GM18858 (cell line): ENCODE results near the gene OR4D2.
"Not testable (repeated sequence)": the region's sequence is repeated elsewhere in the genome, so short reads cannot be mapped to it uniquely, and the experiment has no call there.

Experiments used
- ATAC-seq: cut with Tn5 transposase; IDR thresholded peaks from one replicate; pipeline ENCODE4 v1.9.1; 2021; ENCODE audit not compliant: unreplicated experiment

Gene OR4D2

DNA sequence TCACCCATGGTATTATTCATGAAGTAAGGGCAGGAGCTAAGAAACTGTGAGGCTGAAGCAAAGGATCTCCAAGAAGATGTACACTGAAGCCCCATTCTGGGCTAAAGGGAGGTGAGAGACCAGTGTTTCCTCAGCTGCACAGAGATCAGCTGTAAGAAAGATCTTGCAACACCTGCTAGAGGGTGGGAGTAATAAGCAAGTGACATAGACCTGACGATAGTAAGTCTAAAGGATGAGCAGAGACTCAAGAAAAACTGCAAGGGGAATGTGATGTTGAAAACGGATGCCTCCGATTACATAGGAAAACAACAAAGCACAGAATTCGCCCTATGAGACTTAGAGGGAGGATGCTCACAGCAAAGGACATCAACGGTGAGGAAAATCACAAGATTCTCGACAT lies at the start of gene OR4D2:
OR4D2 (plus strand) TSS at position 301 of the 400 bp plus-strand sequence. CDS start 2,674 bp downstream, outside the sequence.
- no peak for ATAC-seq

DNA sequence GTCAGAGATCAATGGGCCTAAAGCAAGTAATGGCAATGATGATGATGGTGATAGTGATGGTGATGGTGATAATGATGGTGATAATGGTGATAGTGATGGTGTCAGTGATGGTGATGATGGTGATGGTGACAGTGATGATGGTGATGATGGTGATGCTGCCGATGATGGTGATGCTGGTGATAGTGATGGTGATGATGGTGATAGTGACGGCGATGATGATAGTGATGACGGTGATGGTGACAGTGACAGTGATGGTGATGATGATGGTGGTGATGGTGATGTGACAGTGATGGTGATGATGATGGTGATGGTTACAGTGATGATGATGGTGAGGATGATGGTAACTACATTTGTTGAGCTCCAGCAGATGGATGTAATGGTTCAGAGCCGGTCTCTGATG lies 49.4 kb upstream of the OR4D2 start:
- ATAC-seq, result no peak

DNA sequence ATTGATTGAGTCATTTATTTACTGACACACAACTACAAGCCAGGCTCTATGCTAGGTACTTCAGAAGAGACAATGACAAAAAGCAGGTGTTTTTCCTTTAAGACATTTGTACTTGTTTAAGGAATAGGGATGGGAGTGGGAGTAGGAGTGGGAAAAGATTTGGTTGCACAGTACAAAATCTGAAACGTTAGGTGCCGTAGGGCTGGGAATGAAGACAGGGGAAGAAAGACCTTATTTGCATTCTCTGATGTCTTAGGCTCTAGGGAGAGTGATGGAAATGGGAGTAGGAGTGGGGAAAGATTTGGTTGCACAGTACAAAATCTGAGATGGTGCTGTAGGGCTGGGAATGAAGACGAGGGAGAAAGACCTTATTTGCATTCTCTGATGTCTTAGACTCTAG lies 47.3 kb upstream of the OR4D2 start:
- no peak for ATAC-seq

DNA sequence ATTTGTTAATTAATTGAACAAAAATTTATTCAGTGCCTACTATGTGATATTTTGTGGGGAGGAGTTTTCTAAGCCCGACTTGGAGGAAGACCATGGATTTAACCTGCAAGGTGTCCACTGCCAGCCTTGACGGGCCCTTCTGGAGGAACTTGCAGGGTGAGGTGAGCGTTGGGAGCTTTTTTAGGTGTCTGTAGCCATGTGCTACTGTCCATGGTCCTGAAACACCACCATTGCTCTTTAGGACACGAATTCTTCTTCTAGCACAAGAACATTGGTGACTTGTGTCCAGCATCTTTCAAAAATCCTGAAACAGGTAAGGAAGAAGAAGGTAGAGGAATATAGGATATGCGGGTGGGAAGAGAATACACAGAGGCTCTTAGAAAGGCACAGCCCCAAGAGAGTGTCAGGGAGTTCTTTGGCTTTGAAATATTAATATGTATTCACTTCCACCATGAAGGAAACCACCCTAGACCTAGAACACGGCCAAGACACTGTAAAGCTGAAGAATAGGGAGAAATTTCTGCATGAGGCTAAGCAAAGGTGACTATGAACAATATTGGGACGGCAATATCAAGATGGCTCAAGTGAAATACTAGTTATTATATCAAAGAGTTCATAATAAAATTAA lies 46.5 kb upstream of the OR4D2 start:
- ATAC-seq, result no peak

DNA sequence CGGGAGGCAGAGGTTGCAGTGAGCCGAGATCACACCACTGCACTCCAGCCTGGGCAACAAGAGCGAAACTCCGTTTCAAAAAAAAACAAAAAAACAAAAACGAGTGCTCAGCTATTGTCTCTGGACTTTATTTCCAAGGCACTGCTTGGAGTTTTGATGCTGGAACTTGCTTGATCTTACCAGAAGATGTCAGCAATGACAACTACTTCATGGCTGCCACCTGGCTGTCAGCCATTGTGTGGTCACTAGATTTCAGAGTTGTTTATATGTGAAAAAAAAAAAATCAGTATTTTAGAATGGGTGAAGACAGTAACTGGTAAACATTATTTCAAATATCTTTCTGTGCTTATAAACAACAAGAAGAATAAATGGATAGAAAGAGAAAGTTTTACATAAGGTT lies 44.9 kb upstream of the OR4D2 start:
- no peak for ATAC-seq

DNA sequence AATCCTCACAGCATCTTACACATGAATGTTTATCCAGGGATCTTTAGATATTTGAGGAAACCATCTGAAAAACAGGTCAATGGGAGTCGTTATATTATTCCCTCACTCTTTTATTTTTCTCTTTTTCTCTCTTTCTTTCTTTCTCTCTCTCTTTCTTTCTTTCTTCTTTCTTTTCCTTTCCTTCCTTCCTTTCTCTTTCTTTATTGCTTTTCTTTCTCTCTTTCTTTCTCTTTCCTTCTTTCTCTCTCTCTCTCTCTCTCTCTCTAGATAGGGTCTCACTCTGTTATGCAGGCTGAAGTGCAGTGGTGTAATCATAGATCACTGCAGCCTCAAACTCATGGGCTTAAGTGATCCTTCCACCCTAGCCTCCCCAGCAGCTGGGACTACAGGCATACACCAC lies 38.9 kb upstream of the OR4D2 start:
- no peak for ATAC-seq

DNA sequence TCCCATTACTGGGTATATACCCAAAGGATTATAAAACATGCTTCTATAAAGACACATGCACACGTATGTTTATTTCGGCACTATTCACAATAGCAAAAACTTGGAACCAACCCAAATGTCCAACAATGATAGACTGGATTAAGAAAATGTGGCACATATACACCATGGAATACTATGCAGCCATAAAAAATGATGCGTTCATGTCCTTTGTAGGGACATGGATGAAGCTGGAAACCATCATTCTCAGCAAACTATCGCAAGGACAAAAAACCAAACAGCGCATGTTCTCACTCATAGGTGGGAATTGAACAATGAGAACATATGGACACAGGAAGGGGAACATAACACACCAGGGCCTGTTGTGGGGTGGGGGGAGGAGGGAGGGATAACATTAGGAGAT lies 34.1 kb upstream of the OR4D2 start:
- ATAC-seq, result not testable (repeated sequence)

DNA sequence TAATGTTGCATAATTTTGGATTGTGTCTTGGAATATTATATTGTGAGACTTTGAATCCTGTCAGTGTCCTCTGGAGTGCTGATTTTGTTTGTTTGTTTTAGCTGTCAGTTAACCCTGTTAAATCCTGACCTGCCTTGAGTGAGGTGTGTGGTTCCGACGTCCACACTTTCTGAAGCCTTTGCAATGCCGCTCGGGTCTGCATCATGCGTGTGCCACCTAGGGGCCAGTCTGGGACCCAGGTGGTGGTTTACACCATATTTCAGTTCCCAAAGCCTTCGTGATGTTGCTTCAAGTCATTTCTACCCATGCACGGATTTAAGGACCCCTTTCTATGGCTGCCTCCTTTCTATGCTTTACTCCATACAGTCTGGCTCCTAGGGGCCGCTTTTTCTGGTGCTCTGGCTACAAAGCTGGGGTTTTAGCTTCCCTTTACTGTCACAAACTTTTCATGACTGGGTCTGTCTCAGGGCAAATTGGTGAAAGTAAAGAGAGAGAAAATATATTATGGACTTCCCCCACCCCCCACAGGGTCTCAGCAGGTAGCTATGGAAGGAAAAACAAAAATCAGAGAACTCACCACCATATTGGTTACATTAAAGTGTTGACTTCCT lies 30.0 kb upstream of the OR4D2 start:
- no peak for ATAC-seq

DNA sequence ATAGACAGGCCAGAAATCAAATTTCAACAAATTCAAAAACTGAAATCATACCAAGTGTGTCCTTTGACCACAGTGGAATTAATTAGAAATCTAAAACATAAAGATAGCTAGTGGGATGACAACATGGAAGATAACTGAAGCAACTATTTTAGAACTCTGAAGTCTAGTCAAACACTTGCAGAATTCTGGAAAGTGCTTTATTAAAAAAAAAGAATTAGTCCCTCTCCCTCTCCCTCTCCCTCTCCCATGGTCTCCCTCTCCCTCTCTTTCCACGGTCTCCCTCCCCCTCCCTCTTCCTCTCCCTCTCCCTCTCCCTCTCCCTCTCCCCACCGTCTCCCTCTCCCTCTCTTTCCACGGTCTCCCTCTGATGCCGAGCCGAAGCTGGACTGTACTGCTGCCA lies 25.3 kb upstream of the OR4D2 start:
- ATAC-seq, result no peak

DNA sequence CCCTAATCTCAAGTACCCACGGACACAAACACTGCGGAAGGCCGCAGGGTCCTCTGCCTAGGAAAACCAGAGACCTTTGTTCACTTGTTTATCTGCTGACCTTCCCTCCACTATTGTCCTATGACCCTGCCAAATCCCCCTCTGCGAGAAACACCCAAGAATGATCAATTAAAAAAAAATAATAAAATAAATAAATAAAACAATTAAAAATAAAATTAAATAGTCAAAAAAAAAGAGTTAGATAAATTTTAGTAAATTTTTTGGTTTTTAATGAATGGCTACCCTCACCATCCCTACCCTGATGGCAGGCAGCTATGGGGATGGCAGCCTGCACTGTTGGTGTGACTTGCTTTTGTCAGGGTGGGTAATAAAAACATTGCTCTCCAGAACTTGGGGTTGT lies 23.4 kb upstream of the OR4D2 start:
- not testable (repeated sequence) for ATAC-seq

DNA sequence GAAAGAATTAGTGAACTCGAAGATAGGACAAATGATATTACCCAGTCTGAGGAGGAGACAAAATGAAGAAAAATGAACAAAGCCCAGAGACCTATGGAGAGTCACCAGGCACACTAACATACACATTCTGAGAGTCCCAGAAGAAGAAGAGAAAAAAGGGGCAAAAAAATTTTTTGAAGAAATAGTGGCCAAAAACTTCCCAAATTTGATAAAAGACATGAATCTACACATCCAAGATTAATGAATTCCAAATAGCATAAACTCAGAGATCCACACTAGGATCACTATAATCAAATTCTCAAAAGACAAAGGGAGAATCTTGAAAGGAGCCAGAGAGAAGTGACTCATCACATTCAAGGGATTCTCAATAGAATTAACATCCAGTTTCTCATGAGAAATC lies 22.0 kb upstream of the OR4D2 start:
- no peak for ATAC-seq

DNA sequence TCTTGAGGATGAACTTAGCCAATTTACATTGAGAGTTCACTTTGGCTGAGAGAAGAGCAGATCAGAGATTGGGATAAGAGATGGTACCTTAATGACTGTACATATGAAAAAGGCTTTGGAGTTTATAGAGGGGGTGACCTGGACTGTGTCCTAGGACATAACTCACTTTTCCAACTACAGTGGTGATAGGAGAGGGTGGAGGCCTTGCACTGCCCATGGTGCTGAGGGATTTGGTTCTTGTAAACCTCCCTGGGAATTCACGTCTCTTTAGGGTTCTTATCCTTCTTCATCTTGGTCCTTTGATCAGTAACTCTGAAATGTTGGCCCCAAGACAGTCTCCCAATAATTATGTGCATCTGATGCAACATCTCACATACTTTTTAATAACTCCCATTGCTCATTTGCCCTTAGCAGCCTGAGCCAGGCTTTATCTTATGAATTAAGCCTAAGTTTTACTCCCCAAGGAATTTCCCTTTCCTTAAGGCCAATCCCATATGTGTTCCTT lies 18.8 kb upstream of the OR4D2 start, which contains the start of gene OR4D1:
OR4D1 (plus strand) TSS at position 455 of the 505 bp plus-strand sequence. CDS start 6,770 bp downstream, outside the sequence.
- ATAC-seq, result no peak

DNA sequence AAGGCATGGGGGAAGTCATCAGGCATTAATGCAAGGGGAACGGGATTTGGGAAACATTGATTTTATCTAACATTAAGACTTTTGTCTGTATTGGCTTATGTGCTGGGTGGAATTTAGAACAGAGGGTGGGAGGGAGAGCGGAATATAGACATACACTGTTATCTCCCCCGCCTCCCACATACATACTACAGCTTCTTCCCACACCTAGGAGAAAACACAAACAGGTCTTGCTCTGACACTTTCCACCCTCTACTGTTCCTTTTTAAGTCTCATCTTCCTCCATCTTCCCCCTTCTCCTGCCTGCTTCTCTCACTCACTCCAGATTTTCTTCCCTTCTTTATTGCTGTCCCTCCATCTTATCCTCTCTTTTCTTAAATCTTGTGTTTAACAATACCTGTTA lies 18.2 kb upstream of the OR4D2 start:
- no peak for ATAC-seq

DNA sequence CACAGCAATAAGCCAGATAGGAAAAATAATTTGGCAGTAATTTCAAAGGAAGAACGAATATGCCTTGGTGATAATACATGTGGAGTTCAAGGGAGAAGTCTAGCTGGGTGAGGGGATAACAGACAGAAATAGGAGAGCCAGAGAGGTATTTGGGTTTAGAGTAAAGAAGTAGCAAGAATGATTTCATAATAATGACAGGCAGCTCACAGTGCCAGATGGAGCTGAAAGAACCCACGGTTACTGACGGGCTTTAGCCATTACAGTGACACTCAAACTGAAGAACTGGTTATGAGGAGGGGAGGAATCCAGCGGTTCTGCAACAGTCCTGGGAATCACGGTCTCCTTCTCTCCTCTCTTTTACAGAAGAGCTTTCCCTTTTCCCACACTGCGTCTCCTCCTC lies 16.4 kb upstream of the OR4D2 start:
- no peak for ATAC-seq

DNA sequence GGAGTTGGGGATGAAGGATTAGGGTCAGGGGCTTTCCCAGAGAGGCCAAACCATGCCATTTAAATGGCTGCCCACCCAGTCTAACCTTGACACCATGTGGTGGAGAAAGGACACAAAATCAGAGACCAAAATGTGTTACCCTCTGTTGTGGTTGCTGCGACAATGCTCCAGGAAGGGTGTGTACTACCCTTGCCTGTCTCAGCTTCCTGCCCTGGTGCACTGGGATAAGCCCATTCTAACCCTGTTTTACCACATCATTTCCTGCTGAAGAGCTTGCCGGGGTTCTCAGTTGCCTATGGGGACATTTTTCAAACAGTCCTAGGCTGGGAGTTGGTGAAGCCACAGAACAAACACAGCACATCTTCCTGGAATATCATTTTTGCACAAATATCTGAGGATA lies 13.7 kb upstream of the OR4D2 start:
- no peak for ATAC-seq

DNA sequence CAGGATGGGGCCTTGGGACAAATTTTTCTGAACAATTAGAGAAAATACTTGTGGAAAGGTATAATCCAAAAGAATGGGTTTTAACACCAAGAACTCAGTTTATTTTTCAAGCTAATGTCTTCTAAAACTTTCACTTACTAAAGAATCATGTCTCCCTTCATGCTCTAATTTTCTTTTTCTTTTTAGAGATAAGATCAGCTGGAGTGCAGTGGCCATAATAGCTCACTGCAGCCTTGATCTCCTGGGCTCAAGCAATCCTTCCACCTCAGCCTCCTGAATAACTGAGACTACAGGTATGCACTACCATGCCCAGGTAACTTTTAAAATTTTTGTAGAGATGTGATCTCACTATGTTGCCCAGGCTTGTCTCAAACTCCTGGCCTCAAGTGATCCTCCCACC lies 13.1 kb upstream of the OR4D2 start:
- ATAC-seq, result no peak

DNA sequence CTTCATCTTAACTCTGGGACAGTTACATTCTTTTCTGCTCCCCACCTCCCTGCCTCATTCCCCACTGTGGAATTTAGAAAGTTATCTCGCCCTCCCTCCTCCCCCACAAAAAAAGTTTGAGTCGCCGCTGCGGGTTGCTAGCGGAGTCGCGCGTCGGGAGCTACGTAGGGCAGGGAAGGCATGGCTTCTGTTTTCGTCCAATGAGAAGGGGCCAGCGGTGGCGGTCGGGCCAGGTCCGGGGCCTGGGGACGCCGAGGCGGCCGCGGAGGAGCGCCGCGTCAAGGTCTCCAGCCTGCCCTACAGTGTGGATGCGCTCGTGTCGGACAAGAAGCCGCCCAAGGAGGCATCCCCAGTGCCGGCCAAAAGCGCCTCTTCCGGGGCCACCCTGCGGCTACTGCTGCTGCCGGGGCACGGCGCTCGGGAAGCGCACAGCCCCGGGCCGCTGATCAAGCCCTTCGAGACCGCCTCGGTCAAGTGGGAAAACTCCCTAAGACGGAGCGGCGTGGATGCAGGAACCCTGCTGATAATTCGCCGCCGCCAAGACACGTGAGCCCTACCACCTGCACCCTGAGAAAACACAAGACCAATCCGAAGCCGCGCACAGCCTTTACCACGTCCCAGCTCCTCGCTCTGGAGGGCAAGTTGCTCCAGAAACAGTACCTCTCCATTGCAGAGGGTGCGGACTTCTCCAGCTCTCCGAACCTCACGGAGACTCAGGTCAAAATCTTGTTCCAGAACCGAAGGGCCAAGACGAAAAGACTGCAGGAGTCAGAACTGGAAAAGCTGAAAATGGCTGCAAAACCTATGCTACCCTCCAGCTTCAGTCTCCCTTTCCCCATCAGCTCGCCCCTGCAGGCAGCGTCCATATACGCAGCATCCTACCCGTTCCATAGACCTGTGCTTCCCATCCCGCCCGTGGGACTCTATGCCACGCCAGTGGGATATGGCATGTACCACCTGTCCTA lies 9.7 kb upstream of the OR4D2 start:
- no peak for ATAC-seq

DNA sequence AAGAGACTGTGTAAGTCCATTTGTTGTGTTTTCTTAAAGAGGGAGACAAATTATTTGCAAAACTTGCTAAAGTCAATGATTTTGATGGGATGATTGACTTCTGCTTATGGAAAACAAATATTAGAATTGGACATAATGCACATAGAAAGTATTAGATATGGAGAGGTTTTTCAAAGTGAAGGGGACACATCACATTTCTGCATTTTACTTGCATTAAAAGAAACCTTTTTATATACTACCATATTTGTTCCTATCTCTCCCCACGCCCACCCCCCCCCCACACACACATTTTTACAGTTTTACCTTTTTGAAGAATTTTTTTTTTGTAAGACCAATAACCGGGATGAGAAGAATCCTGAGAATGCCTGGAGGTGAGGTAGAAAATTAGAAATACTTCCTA lies 8.6 kb upstream of the OR4D2 start:
- no peak for ATAC-seq

DNA sequence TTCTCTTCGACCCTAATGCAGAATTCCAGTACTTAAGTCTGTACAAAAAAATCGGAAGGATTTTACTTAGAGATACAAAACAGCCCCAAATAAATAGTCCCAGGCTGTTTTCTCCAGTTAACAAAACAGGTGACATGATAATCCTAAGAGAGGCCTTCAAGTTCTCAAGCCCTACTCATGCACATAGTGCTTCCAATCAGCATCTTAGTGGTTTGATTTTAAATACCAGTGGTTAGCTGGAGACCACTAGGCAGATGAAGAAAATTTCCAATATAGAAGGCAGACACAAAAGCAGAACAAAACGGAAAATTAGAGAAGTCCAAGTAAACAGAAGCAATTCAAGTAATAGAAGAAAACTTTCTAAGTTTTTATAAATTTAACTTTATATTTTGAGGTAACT lies 5.2 kb upstream of the OR4D2 start:
- ATAC-seq, result no peak

DNA sequence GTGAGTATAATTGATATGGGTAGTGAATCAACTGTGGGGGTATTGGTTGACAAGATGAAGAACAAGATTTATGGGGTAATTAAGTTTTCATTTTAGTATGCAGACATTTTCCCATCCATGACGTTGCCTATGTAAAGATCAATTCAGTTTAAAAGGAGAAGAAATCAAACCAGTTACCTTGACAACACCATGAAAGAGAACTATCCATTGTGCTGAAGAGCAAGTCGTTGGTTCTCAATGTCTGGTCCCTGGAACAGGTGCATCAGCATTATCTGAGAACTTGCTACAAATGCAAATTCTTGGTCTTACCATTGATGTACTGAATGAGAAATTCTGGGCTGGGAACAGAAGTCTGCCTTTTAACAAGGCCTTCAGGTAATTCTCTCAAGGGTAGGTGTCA lies 801 bp upstream of the OR4D2 start:
- ATAC-seq, result no peak

DNA sequence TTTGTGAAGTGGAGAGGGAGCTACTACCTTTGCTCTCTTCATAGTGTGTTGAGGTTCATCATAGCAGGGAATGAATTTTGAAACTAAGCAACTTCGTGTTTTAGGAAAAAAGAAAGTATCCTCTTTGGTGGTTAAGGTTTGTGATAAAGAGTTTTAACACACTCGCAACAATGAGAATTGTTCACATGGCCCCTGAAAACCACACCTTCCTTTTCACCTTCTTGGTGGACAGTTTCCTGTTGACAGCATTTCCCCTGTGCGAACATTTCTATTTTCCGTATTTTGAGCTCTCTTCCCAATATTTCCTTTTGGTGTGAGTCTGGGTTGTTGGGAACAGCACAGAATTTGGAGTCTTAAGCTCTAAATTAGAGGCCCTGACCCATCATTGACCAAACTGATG lies 3.8 kb downstream of the OR4D2 start:
- no peak for ATAC-seq
